Testis (tissue), 2 donors: Measurements from ENCODE around the gene PSMD4.

Experiments used
- CTCF ChIP-seq, 3 experiments: fragments of 450-650 bp in 2 of 3; fragments of 200-600 bp in 1 of 3; sonication (generic) in 1 of 3; IDR thresholded peaks; one replicate each; pipeline ENCODE4 v1.5.1; 2016 to 2019; ENCODE audit warnings: antibody characterized with exemption in 3 of 3, mild to moderate bottlenecking in 2 of 3, moderate library complexity in 1 of 3
- POLR2A ChIP-seq: fragments of 450-650 bp; IDR thresholded peaks from one replicate; pipeline ENCODE4 v1.6.1; 2017; ENCODE audit warnings: antibody characterized with exemption, mild to moderate bottlenecking, moderate library complexity

- TF ChIP-seq CTCF (IDR thresholded peaks at IDR 0.05), result no peak
- TF ChIP-seq POLR2A, result no peak
These were observed 43.7 kb upstream of the PSMD4 start for GRCh38 chr1:151210830-151211229.
